ENCODE data around the gene TAOK1.

Gene TAOK1

DNA sequence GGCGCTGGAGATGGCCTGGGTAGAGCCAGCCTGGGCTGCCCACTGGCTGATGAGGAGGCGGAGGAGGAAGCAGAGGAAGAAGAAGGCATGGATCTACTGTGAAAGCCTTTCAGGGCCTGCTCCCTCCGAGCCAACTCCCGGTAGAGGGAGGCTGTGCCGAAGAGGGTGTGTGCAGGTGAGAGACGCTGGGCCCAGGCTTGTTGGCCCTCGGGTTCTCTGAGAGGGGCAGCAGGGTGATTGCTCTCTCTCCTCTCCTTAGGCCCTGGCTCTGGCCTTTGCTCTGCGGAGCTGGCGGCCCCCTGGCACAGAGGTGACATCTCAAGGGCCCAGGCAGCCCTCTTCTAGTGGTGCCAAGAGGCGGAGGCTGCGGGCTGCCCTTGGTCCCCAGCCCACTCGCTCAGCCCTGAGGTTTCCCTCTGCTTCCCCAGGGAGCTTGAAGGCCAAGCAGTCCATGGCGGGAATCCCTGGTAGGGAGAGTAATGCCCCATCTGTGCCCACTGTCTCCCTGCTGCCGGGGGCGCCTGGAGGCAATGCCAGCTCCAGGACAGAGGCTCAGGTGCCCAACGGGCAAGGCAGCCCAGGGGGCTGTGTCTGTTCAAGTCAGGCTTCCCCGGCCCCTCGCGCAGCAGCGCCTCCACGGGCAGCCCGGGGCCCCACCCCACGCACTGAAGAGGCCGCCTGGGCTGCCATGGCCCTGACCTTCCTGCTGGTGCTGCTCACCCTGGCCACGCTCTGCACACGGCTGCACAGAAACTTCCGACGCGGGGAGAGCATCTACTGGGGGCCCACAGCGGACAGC, 181.9 kb downstream of the TAOK1 start:
- Histone ChIP-seq H3K27me3 (ENCODE audit: control insufficient read depth, insufficient read depth, low read length) (no peaks in the 10 kb centered on the region), H3K36me3 (ENCODE audit: control insufficient read depth, insufficient read depth, low read length) (peaks cover 23% of the 10 kb centered on the region), H3K4me1 (ENCODE audit: control insufficient read depth, insufficient read depth, low read length) (peaks cover 11% of the 10 kb centered on the region), H3K27ac (ENCODE audit: low read depth, low read length) (no peak overlapping the region), H3K4me3 (ENCODE audit: low read length) (no peak overlapping the region), H3K9ac (ENCODE audit: low read length) (no peak overlapping the region)

DNA sequence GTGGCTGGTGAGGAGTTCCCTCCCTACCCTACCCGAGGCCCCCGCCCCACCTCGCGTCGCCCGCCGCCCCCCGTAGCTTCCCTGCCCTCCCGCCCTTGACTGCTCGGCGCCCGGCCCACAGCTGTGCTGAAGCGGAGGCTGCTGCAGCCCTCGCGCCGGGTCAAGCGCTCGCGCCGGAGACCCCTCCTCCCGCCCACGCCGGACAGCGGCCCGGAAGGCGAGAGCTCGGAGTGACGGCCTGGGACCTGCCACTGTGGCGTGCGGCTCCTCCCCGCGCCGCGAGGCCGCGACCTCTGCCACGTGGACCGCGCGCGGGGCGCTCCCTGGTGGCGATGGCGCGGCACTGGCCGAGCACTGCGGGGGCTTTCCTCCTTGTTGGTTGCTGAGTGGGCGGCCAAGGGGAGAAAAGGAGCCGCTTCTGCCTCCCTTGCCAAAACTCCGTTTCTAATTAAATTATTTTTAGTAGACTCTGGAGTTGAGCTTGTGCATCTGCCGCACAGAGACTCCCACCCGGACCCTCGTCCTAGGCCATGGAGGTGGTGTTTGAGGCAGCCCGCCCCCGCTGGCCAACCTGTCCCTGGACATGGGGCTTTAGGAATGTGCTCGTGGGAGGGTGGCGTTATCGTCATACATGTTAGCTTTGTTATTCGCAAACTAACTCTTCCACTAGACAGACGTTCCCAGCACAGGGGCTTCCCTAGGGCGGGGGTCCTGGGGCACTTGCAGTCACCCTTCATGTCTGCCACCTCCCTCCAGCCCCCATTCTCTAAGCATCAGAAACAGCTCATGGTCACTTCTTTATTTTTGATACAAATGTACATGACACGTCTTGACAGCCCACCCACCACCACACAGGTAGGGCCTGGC, 182.8 kb downstream of the TAOK1 start:
- H3K4me3 ChIP-seq (ENCODE audit: low read length): no peak overlapping the region
- H3K9ac ChIP-seq (ENCODE audit: low read length): no peak overlapping the region
- peaks cover 24% of the 10 kb centered on the region for H3K36me3 ChIP-seq (ENCODE audit: control insufficient read depth, insufficient read depth, low read length)

GRCh38 chr17:29573558-29573869, 183.4 kb downstream of the TAOK1 start:
- Histone ChIP-seq H3K27ac (ENCODE audit: low read depth, low read length) (no peak overlapping the region), H3K36me3 (ENCODE audit: control insufficient read depth, insufficient read depth, low read length) (peaks cover 26% of the 10 kb centered on the region), H3K4me1 (ENCODE audit: control insufficient read depth, insufficient read depth, low read length) (peaks cover 21% of the 10 kb centered on the region), H3K4me3 (ENCODE audit: low read length) (no peak overlapping the region), H3K9ac (ENCODE audit: low read length) (no peak overlapping the region), H3K27me3 (ENCODE audit: control insufficient read depth, insufficient read depth, low read length) (no peaks in the 10 kb centered on the region)

More for the DNA sequence above, 182.8 kb downstream of the TAOK1 start:
- peaks cover 19% of the 10 kb centered on the region for H3K4me1 ChIP-seq (ENCODE audit: control insufficient read depth, insufficient read depth, low read length)
- H3K27ac ChIP-seq (ENCODE audit: low read depth, low read length): no peak overlapping the region
- H3K27me3 ChIP-seq (ENCODE audit: control insufficient read depth, insufficient read depth, low read length): no peaks in the 10 kb centered on the region

GRCh38 chr17:29573871-29574731, 183.9 kb downstream of the TAOK1 start:
- Histone ChIP-seq H3K27me3 (ENCODE audit: control insufficient read depth, insufficient read depth, low read length) (no peaks in the 10 kb centered on the region), H3K9ac (ENCODE audit: low read length) (no peak overlapping the region), H3K27ac (ENCODE audit: low read depth, low read length) (no peak overlapping the region), H3K4me1 (ENCODE audit: control insufficient read depth, insufficient read depth, low read length) (peaks cover 19% of the 10 kb centered on the region), H3K36me3 (ENCODE audit: control insufficient read depth, insufficient read depth, low read length) (peaks cover 26% of the 10 kb centered on the region), H3K4me3 (ENCODE audit: low read length) (no peak overlapping the region)

GRCh38 chr17:29574732-29575510, 184.8 kb downstream of the TAOK1 start:
- no peak overlapping the region for H3K27ac ChIP-seq (ENCODE audit: low read depth, low read length)
- H3K4me1 ChIP-seq (ENCODE audit: control insufficient read depth, insufficient read depth, low read length): peaks cover 13% of the 10 kb centered on the region
- no peaks in the 10 kb centered on the region for H3K27me3 ChIP-seq (ENCODE audit: control insufficient read depth, insufficient read depth, low read length)
- H3K36me3 ChIP-seq (ENCODE audit: control insufficient read depth, insufficient read depth, low read length): peaks cover 26% of the 10 kb centered on the region
- H3K4me3 ChIP-seq (ENCODE audit: low read length): no peak overlapping the region
- H3K9ac ChIP-seq (ENCODE audit: low read length): no peak overlapping the region

- no peak overlapping the region for H3K9ac ChIP-seq (ENCODE audit: low read length)
- H3K36me3 ChIP-seq (ENCODE audit: control insufficient read depth, insufficient read depth, low read length): peaks cover 26% of the 10 kb centered on the region
- no peak overlapping the region for H3K4me3 ChIP-seq (ENCODE audit: low read length)
- H3K4me1 ChIP-seq (ENCODE audit: control insufficient read depth, insufficient read depth, low read length): peaks cover 13% of the 10 kb centered on the region
- H3K27ac ChIP-seq (ENCODE audit: low read depth, low read length): no peak overlapping the region
- H3K27me3 ChIP-seq (ENCODE audit: control insufficient read depth, insufficient read depth, low read length): no peaks in the 10 kb centered on the region
Observed at GRCh38 chr17:29575511-29576213, 185.5 kb downstream of the TAOK1 start.

GRCh38 chr17:29576214-29577000, 186.2 kb downstream of the TAOK1 start:
- H3K4me3 ChIP-seq (ENCODE audit: low read length): no peak overlapping the region
- H3K4me1 ChIP-seq (ENCODE audit: control insufficient read depth, insufficient read depth, low read length): peaks cover 13% of the 10 kb centered on the region
- peaks cover 26% of the 10 kb centered on the region for H3K36me3 ChIP-seq (ENCODE audit: control insufficient read depth, insufficient read depth, low read length)
- H3K27me3 ChIP-seq (ENCODE audit: control insufficient read depth, insufficient read depth, low read length): no peaks in the 10 kb centered on the region
- no peak overlapping the region for H3K27ac ChIP-seq (ENCODE audit: low read depth, low read length)
- H3K9ac ChIP-seq (ENCODE audit: low read length): no peak overlapping the region

GRCh38 chr17:29577001-29577370, 186.8 kb downstream of the TAOK1 start:
- Histone ChIP-seq H3K4me1 (ENCODE audit: control insufficient read depth, insufficient read depth, low read length) (peaks cover 13% of the 10 kb centered on the region), H3K27me3 (ENCODE audit: control insufficient read depth, insufficient read depth, low read length) (no peaks in the 10 kb centered on the region), H3K9ac (ENCODE audit: low read length) (no peak overlapping the region), H3K4me3 (ENCODE audit: low read length) (no peak overlapping the region), H3K36me3 (ENCODE audit: control insufficient read depth, insufficient read depth, low read length) (peaks cover 23% of the 10 kb centered on the region), H3K27ac (ENCODE audit: low read depth, low read length) (no peak overlapping the region)

DNA sequence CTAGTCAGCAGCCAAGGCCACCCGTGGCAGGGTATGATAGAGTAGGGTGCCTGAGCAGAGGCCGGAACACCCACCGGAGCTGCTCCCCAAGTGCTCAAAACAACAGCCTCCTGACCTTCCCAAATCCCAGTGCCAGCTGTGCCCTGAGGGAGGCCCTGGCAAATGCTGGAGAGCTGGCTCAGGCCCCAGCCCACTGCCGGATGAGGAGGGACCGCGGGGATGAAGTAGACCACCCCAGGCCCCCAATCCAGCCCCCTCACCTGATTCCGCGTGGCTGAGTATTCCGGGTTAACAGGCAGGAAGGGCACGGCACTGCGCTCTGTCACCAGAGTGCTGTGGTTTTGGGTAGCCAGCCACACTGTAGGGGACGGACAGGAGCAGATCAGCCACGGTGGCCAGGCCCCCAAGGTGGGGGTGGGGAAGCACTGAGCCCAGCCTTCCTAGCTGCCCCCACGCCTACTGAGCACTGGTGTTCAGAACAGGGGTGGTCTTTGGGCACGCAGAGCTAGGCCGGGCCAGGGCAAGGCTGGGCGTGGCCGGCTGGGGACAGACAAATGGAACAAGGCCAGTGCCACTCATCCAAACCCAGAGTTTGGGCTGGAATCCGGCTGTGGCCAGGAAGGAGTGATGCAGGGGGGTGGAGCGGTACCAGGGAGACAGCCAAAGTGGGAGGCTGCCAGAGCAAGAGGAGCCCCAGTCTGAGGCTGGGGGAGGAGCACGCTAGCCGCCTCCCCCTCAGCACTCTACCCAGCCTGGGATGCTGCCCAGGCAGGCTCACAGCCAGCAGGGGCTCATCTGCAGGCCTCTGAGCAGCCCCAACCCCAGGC, 187.4 kb downstream of the TAOK1 start:
- Histone ChIP-seq H3K36me3 (ENCODE audit: control insufficient read depth, insufficient read depth, low read length) (peaks cover 23% of the 10 kb centered on the region), H3K27ac (ENCODE audit: low read depth, low read length) (peak overlapping the region; percentile 59)

More for the DNA sequence above, 187.4 kb downstream of the TAOK1 start:
- Histone ChIP-seq H3K4me3 (ENCODE audit: low read length) (no peak overlapping the region), H3K27me3 (ENCODE audit: control insufficient read depth, insufficient read depth, low read length) (no peaks in the 10 kb centered on the region), H3K4me1 (ENCODE audit: control insufficient read depth, insufficient read depth, low read length) (peaks cover 10% of the 10 kb centered on the region), H3K9ac (ENCODE audit: low read length) (no peak overlapping the region)

Data from rectal smooth muscle tissue (tissue), 1 donor.